Right lobe of liver (tissue), 4 donors: ENCODE measurements around the gene KBTBD3.

Experiments used
- POLR2A ChIP-seq: fragments of 450-650 bp; IDR thresholded peaks from one replicate; pipeline ENCODE4 v1.6.1; 2017; ENCODE audit warnings: antibody characterized with exemption, mild to moderate bottlenecking
- TF ChIP-seq, protein P1 (sequence below), 4 donors: fragments of 200-600 bp in 3 of 4; fragments of 450-650 bp in 1 of 4; IDR thresholded peaks; one replicate each; pipeline versions ENCODE4 v1.5.1 to v1.8.0; 2016 to 2022; ENCODE audit warnings: antibody characterized with exemption in 4 of 4, mild to moderate bottlenecking in 2 of 4
- donor health status: DM: no; HTN: no; CAD: no.
- donor health status: DM: no; HTN: no; CAD: no.
- donor health status: DM: no; HTN: yes; CAD: no.

GRCh38 chr11:106021967-106022794, 55.0 kb downstream of the KBTBD3 start, which contains the start of gene MSANTD4:
- TF ChIP-seq, protein P1, sequence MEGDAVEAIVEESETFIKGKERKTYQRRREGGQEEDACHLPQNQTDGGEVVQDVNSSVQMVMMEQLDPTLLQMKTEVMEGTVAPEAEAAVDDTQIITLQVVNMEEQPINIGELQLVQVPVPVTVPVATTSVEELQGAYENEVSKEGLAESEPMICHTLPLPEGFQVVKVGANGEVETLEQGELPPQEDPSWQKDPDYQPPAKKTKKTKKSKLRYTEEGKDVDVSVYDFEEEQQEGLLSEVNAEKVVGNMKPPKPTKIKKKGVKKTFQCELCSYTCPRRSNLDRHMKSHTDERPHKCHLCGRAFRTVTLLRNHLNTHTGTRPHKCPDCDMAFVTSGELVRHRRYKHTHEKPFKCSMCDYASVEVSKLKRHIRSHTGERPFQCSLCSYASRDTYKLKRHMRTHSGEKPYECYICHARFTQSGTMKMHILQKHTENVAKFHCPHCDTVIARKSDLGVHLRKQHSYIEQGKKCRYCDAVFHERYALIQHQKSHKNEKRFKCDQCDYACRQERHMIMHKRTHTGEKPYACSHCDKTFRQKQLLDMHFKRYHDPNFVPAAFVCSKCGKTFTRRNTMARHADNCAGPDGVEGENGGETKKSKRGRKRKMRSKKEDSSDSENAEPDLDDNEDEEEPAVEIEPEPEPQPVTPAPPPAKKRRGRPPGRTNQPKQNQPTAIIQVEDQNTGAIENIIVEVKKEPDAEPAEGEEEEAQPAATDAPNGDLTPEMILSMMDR (IDR thresholded peaks at IDR 0.05), result peak; percentile 6 to 42 (median 22)
- TF ChIP-seq POLR2A, result peak; percentile 12
